K562 (cell line): Measurements from ENCODE around the gene SPAG9. TPM values are rescaled to one million over a fixed set of nuclear protein-coding genes. Genes with fewer than 3 reads are reported as not detected.

ENCODE experiments used
- ATF1 ChIP-seq, 2 experiments: fragments of 450-650 bp in 1 of 2; IDR thresholded peaks; 2 replicates each; pipeline ENCODE4 v1.6.1; 2016; ENCODE audit warnings: missing compliant biosample characterization in 1 of 2, missing genetic modification characterization in 1 of 2
- BCOR ChIP-seq: fragments of 450-650 bp; IDR thresholded peaks from 2 replicates; pipeline ENCODE4 v1.6.1; 2016
- BRD4 ChIP-seq: fragments of 200-600 bp; sonication (generic); IDR thresholded peaks from 2 replicates; pipeline ENCODE4 v1.6.1; 2017; ENCODE audit warnings: inconsistent platforms
- CEBPG ChIP-seq, 3 experiments: fragments of 200-800 bp in 1 of 3; sonication (Bioruptor generic) in 1 of 3; sonication (generic) in 1 of 3; formaldehyde crosslinking in 1 of 3; IDR thresholded peaks in 2 of 3; conservative IDR thresholded peaks in 1 of 3; 2 replicates each; pipeline versions ENCODE4 v1.6.1 to v1.8.0; 2016 to 2022; ENCODE audit warnings: missing compliant biosample characterization in 2 of 3, missing genetic modification characterization in 2 of 3, mild to moderate bottlenecking in 1 of 3, missing genetic modification reagents in 1 of 3
- CHD1 ChIP-seq: fragments of 200-600 bp; sonication (generic); IDR thresholded peaks from one replicate; pipeline ENCODE4 v1.6.1; 2012; ENCODE audit warnings: mild to moderate bottlenecking, moderate library complexity, low read length, inconsistent platforms
- CTBP1 ChIP-seq: fragments of 450-650 bp; IDR thresholded peaks from 2 replicates; pipeline ENCODE4 v1.6.1; 2016; ENCODE audit warnings: borderline replicate concordance
- ETV5 ChIP-seq: sonication (generic); formaldehyde crosslinking; IDR thresholded peaks from 2 replicates; pipeline ENCODE4 v1.4.0; 2020; ENCODE audit warnings: low read depth, mild to moderate bottlenecking, missing genetic modification reagents
- GTF2F1 ChIP-seq: IDR thresholded peaks from 2 replicates; pipeline ENCODE4 v1.6.1; 2011; ENCODE audit warnings: low read depth, low read length, improper control_type of control experiment
- HDAC2 ChIP-seq: fragments of 450-650 bp; IDR thresholded peaks from 2 replicates; pipeline ENCODE4 v1.6.1; 2016; ENCODE audit warnings: mild to moderate bottlenecking
- JUN ChIP-seq, 2 experiments: sonication (generic) in 1 of 2; formaldehyde crosslinking in 1 of 2; IDR thresholded peaks; 2 replicates each; pipeline versions ENCODE4 v1.6.1 to v1.8.0; 2012 to 2022; ENCODE audit warnings: borderline replicate concordance in 2 of 2, mild to moderate bottlenecking in 2 of 2, improper control_type of control experiment in 1 of 2, low read depth in 1 of 2, low read length in 1 of 2, missing genetic modification reagents in 1 of 2
- MYC ChIP-seq, 2 experiments: fragments of 250-450 bp in 1 of 2; sonication (Bioruptor Pico) in 1 of 2; IDR thresholded peaks; 2 replicates each; pipeline versions ENCODE4 v1.5.1 to v1.6.1; 2012 to 2021; ENCODE audit warnings: low read depth in 2 of 2, borderline replicate concordance in 1 of 2, improper control_type of control experiment in 1 of 2, low read length in 1 of 2, mild to moderate bottlenecking in 1 of 2, moderate library complexity in 1 of 2
- NEUROD1 ChIP-seq: fragments of 150-350 bp; IDR thresholded peaks from 2 replicates; pipeline ENCODE4 v1.6.1; 2014; ENCODE audit warnings: borderline replicate concordance, low read length, low read depth; ENCODE audit not compliant: partially characterized antibody
- NFXL1 ChIP-seq: fragments of 450-650 bp; formaldehyde crosslinking; IDR thresholded peaks from 2 replicates; pipeline ENCODE4 v1.4.0; 2021; ENCODE audit warnings: mild to moderate bottlenecking
- POLR2G ChIP-seq: fragments of 200-400 bp; formaldehyde crosslinking; IDR thresholded peaks from 2 replicates; pipeline ENCODE4 v1.6.1; 2017; ENCODE audit warnings: low read depth, mild to moderate bottlenecking, antibody characterized with exemption, low read length, moderate library complexity
- RAD51 ChIP-seq: fragments of 450-650 bp; IDR thresholded peaks from 2 replicates; pipeline ENCODE4 v1.7.1; 2016; ENCODE audit warnings: low read depth, mild to moderate bottlenecking, borderline replicate concordance
- SMARCC2 ChIP-seq: fragments of 450-650 bp; IDR thresholded peaks from 2 replicates; pipeline ENCODE4 v1.6.1; 2017; ENCODE audit warnings: antibody characterized with exemption, moderate library complexity, mild to moderate bottlenecking, low read depth
- TARDBP ChIP-seq: fragments of 450-650 bp; IDR thresholded peaks from 2 replicates; pipeline ENCODE4 v1.6.1; 2016
- XRCC4 ChIP-seq: IDR thresholded peaks from one replicate; pipeline ENCODE4 v1.6.1; 2011; ENCODE audit not compliant: insufficient read depth, insufficient read length; ENCODE audit errors: extremely low read depth
- ZNF311 ChIP-seq: fragments of 250-450 bp; sonication (Bioruptor Pico); IDR thresholded peaks from 2 replicates; pipeline ENCODE4 v1.4.0; 2020; ENCODE audit warnings: mild to moderate bottlenecking, moderate library complexity
- ZNF77 ChIP-seq: fragments of 250-450 bp; sonication (Bioruptor Pico); IDR thresholded peaks from 2 replicates; pipeline ENCODE4 v1.5.0; 2020
- polyA plus RNA-seq, 8 experiments: library from polyadenylated mRNA; depleted of rRNA in 4 of 8; stranded (reverse) in 5 of 8; unstranded in 3 of 8; fragments of >200 nt; fragmentation: Nextera tagmentation in 2 of 8; fragmentation: Illumina TruSeq in 1 of 8; extraction: Ambion mirVana in 2 of 8; extraction: Trizol in 1 of 8; gene quantifications; 2 replicates each; pipeline versions ENCODE4 v1.2.1 to v1.2.3, GENCODE V29; 2011 to 2014; ENCODE audit warnings: inconsistent platforms in 1 of 8, missing spikeins in 1 of 8
- total RNA-seq, 7 experiments: library from RNA; depleted of rRNA in 6 of 7; stranded (reverse); fragments of >200 nt in 6 of 7; fragmentation: Illumina TruSeq in 2 of 7; extraction: Trizol in 2 of 7; gene quantifications; 2 replicates each; pipeline versions ENCODE4 v1.2.1 to v1.2.3, GENCODE V29; 2011 to 2021; ENCODE audit warnings: low replicate concordance in 1 of 7
- TF ChIP-seq, protein P1 (sequence below): fragments of 250-450 bp; sonication (Bioruptor Pico); IDR thresholded peaks from 2 replicates; pipeline ENCODE4 v1.9.0; 2021; ENCODE audit warnings: mild to moderate bottlenecking
- TF ChIP-seq, protein P2 (sequence below): IDR thresholded peaks from 2 replicates; pipeline ENCODE4 v1.6.1; 2011; ENCODE audit warnings: borderline replicate concordance, low read depth, mild to moderate bottlenecking, moderate library complexity, low read length; ENCODE audit not compliant: insufficient read depth, poor library complexity, severe bottlenecking
- TF ChIP-seq, protein P3 (sequence below): sonication (generic); formaldehyde crosslinking; IDR thresholded peaks from 2 replicates; pipeline ENCODE4 v1.8.0; 2022; ENCODE audit warnings: mild to moderate bottlenecking, missing genetic modification reagents

Gene SPAG9
- total and polyA plus RNA-seq, 9 of the 15 experiments (the other 6 are each of a cell fraction or from before 2014, with no cell fraction given): 12.2 to 99.2 (median 58.2) TPM

DNA sequence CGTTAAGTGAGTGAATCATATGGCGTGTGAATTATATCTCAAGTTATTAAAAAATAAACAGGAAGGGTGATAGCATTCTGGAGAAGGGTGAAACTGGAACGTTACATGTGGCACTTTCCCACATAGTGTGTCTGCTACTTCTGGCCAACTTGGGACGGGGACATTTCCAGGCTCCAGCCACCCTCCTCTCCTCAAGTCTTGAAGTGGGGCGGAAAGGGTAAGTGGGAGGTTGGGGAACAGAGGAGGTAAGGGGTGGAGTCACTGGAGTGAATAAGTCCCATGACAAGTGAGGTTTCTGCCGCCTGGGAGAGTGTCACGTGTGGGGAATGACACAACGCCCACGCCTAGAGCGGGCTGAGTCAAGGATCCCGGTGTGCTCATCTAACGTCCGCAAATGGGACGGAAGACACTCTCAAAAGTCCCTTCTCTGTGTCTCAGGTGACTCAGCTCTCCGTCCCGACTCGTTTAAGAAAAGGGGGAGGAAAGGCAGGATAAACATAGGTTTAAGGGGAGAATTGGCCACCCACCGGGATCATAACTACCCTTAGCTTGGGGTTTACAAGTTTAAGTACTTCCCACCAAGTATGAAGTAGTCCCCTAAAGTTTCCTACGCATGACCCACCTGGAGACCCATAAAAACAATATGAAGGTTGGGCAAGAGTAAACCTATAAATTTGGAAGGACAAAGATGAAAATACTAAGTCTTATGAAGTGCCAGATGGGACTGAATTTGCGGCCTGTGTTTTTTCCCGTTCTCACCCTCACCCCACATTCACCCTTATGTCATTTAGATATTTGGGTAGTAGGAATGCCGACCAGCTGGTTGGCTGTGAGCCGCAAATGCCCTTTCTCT lies 1.2 kb upstream of the SPAG9 start (continued):
- TF ChIP-seq XRCC4: no peak
- peak; percentile 92 for TF ChIP-seq MYC (IDR thresholded peaks at IDR 0.05; ENCODE audit: low read depth, low read length)
- no peak for TF ChIP-seq MYC (CRISPR knock-in tag; IDR thresholded peaks at IDR 0.05; ENCODE audit: borderline replicate concordance, low read depth)
- no peak for TF ChIP-seq ETV5 (CRISPR knock-in tag)
- peak; percentile 93; the same call in 1 of the 2 replicates for TF ChIP-seq JUN (IDR thresholded peaks at IDR 0.05; ENCODE audit: borderline replicate concordance, low read depth, low read length)
- no peak; the same call in 1 of the 2 replicates for TF ChIP-seq JUN (CRISPR knock-in tag; IDR thresholded peaks at IDR 0.05; ENCODE audit: borderline replicate concordance)
- peak; percentile 58 for TF ChIP-seq NEUROD1
- no peak for TF ChIP-seq ZNF77 (CRISPR knock-in tag)
- TF ChIP-seq, protein P1, sequence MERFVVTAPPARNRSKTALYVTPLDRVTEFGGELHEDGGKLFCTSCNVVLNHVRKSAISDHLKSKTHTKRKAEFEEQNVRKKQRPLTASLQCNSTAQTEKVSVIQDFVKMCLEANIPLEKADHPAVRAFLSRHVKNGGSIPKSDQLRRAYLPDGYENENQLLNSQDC (CRISPR knock-in tag): peak; percentile 50; the same call in 1 of the 2 replicates
- peak; percentile 74 for TF ChIP-seq TARDBP
- TF ChIP-seq, protein P2, sequence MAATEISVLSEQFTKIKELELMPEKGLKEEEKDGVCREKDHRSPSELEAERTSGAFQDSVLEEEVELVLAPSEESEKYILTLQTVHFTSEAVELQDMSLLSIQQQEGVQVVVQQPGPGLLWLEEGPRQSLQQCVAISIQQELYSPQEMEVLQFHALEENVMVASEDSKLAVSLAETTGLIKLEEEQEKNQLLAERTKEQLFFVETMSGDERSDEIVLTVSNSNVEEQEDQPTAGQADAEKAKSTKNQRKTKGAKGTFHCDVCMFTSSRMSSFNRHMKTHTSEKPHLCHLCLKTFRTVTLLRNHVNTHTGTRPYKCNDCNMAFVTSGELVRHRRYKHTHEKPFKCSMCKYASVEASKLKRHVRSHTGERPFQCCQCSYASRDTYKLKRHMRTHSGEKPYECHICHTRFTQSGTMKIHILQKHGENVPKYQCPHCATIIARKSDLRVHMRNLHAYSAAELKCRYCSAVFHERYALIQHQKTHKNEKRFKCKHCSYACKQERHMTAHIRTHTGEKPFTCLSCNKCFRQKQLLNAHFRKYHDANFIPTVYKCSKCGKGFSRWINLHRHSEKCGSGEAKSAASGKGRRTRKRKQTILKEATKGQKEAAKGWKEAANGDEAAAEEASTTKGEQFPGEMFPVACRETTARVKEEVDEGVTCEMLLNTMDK: no peak
- peak; percentile 77 for TF ChIP-seq HDAC2
- TF ChIP-seq, protein P3, sequence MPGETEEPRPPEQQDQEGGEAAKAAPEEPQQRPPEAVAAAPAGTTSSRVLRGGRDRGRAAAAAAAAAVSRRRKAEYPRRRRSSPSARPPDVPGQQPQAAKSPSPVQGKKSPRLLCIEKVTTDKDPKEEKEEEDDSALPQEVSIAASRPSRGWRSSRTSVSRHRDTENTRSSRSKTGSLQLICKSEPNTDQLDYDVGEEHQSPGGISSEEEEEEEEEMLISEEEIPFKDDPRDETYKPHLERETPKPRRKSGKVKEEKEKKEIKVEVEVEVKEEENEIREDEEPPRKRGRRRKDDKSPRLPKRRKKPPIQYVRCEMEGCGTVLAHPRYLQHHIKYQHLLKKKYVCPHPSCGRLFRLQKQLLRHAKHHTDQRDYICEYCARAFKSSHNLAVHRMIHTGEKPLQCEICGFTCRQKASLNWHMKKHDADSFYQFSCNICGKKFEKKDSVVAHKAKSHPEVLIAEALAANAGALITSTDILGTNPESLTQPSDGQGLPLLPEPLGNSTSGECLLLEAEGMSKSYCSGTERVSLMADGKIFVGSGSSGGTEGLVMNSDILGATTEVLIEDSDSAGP (CRISPR knock-in tag): peak; percentile 51; the same call in 1 of the 2 replicates
- peak; percentile 85 for TF ChIP-seq CTBP1
- peak; percentile 98 for TF ChIP-seq BRD4
- TF ChIP-seq POLR2G: peak; percentile 70
- peak; percentile 78; the same call in 1 of the 2 replicates for TF ChIP-seq GTF2F1
- peak; percentile 58 for TF ChIP-seq CHD1
- peak; percentile 66; the same call in 1 of the 2 replicates for TF ChIP-seq SMARCC2
- peak; percentile 10; the same call in 1 of the 2 replicates for TF ChIP-seq CEBPG (CRISPR knock-in tag; IDR thresholded peaks at IDR 0.05)
- peak; percentile 17 to 62; a peak in 1 of 4 replicates for TF ChIP-seq CEBPG (tag; conservative IDR thresholded peaks at IDR 0.05 in 1 of 2, IDR thresholded peaks at IDR 0.05 in 1 of 2)
- TF ChIP-seq RAD51: peak; percentile 97
- TF ChIP-seq NFXL1 (CRISPR knock-in tag): no peak
- no peak for TF ChIP-seq ATF1 (CRISPR knock-in tag; IDR thresholded peaks at IDR 0.05)
- TF ChIP-seq ATF1 (tag; IDR thresholded peaks at IDR 0.05): peak; percentile 80
- 0 out of 2 replicates have a peak, but pooled peaks have one; percentile 34 for TF ChIP-seq ZNF311 (CRISPR knock-in tag)
- no peak for TF ChIP-seq BCOR
